8988T (cell line): ENCODE measurements around the gene VPS54.

Experiments used
- DNase-seq: peaks from one replicate; pipeline ENCODE4 v3.0.0; 2011

Gene VPS54

DNA sequence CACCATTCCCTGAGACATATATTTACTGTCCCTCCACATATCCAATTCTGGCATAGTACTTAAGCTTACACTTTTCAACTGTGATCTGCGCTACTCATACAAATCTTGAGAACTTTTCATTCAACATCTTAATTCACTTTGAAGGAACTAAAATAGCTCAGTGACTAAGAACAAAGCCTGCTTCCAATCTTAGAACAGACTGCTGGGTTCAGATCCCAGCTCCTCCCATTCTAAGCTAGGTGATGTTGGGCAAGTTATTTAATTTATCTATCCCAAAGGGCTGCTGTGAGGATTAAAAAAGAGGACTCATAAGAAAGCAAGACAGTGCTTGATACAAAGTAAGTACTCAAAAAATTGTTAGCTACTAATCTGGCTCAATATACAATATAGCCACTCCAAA lies 119.6 kb downstream of the VPS54 start:
- no peak for DNase-seq

GRCh38 chr2:63898839-63899238 lies 120.4 kb downstream of the VPS54 start:
- DNase-seq = no peak

GRCh38 chr2:63894167-63894566 lies 125.1 kb downstream of the VPS54 start:
- no peak for DNase-seq

- DNase-seq = no peak
Measured at GRCh38 chr2:63893163-63893562, 126.1 kb downstream of the VPS54 start.

DNA sequence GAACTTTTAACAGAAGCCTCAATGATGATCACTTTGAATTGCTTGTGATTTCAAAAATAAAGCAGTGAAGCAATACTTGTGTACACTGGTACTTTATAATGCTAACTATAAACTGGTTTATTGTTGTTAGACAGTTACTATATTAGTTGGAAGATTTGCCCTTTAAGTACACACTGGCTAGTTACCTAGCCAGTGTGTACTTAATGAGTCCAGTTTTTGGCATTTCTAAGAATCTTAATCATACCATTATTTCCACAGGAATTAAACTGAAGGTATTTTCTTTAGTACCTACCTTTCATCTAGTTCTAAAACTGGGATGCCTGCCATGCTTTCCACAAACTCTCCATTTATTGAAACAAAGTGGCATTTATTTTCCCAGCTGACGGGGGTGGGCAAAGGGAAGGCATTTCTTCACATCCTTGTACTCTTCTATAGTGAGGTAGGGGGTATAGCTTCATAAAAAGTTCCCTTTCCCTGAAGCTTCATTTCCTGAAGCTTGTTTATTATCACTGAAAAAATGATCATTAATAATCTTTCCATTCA lies 127.7 kb downstream of the VPS54 start:
- DNase-seq = no peak

DNA sequence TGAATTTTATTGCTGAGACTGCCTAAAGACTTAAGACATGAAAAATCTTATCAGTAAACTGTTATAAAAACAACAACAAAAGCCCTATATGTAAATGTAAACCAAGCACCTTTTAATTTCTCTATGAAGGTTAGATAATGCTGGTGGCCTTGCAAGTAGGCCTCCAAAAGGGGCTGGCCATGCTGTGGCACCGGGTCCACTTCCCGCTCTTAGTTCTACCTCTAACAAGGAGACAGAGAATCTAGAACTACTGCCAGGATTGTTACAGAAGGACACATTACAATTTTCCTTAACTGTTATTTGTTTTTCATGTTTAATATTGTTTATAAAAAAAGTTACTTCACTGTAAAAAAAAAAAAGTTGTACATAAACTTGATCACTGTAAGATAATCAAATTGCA lies 128.6 kb downstream of the VPS54 start:
- no peak for DNase-seq

DNA sequence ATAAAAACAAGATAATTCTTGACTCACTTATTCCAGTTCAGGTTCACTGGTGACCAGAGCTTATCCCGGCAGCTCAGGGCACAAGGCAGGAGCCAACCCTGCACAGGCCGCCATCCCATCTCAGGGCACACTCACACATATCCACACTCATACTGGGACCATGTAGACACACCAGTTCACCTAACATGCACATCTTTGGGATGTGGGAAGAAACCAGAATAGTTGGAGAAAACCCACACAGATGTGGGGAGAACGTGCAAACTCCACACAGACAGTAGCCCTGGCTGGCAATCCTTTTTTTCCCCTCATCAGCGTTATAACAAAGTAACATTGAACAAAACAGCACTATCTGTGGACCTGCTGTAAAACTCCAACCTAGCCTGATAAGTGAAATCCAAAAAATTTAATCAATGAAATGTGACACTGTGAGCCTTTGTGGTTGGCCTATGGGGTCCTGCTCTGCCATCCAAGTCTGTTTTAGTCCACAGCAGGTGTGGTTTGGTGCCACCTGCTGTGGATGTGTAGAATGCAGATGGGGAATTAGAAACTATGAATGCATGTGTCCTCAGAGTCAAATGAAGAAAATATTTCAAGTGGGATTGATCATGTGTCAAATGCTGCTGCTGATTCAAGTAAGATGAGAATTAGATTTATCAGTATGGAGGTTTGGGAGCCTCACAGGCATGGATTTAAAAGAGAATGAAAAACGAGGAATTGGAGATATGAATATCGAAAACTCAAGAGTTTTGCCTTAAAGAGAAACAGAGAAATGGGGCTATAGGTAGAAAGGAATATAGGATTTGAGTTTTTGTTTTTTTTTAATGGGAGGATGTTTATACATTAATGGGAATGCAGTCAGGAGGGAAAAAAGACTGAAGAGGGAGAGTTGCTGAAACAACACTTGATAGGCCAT lies 130.5 kb downstream of the VPS54 start:
- peak; percentile 24 for DNase-seq

DNA sequence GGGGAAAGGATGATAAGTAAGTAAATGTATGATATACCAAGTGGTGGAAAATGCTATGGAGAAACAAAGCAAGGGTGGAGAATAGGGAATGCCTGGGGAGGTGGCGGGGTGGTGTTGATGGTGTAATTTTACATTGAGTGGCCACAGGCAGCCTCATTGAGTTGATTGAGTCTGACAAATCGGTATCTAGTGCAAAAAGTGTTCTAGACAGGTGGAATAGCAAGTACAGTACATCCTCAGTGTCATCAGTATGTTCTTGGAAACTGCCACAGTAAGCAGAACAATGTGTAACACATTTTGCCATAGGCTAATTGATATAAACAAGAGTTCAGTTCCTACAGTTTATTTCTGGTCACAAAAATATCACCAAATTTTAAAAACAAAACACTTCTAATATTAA lies 131.2 kb downstream of the VPS54 start:
- no peak for DNase-seq

DNA sequence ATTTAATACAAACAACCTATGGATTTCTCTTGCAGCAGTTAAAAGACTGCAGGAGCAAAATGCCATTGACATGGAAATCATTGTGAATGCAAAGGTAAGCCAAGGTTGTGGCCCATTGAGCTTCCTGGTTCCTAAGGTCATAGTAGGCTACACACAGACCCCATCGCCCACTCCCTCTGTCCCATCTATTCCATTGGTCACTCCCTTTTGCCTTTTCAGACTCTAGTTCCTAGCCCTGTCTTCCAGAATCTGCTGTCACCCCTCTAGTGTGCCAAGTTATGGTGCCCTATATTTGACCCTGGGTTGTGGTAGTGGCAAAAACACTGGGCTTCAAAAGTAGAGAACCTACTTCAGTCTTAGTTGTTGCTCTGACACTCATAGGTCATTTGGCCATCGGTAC lies 132.8 kb downstream of the VPS54 start:
- DNase-seq = no peak

GRCh38 chr2:63882395-63883105 lies 136.7 kb downstream of the VPS54 start:
- DNase-seq = no peak

DNA sequence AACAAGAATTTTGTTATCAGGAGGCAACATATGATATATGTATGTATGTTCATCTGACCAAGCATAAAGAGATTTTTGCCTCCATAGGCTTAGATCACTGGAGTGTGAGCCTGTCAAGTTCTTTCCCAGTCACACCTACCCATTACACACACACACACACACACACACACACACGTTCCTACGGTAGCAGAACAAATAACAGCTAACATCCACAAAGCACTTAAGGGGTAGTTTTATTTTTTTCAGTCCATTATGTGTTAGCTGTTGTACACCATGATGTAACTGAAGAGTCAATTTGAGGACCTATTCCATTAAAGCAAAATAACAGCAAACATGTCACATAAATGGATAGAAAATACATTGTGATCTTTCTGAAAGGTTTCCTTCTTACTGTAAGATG lies 138.0 kb downstream of the VPS54 start:
- DNase-seq = no peak

GRCh38 chr2:63880625-63881024 lies 138.6 kb downstream of the VPS54 start:
- DNase-seq = no peak

GRCh38 chr2:63879876-63880433 lies 139.3 kb downstream of the VPS54 start:
- DNase-seq = no peak

DNA sequence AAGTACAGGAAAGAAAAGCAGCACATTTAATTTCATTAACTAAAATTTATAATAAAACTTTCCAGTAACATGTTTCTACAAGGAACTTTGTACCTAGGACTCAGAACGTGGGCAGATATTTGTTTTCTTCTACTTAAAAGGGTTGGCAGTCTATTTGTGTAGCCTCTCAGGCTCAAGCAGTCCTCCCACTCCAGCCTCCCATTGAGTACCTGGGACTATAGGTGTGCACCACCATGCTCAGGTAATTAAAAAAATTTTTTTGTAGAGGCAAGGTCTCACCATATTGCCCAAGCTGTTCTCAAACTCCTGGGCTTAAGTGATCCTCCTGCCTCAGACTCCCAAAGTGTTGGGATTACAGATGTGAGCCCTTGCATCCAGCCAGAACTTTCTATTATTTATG lies 140.7 kb downstream of the VPS54 start:
- DNase-seq = no peak

- DNase-seq = no peak
Measured at GRCh38 chr2:63876311-63876710, 142.9 kb downstream of the VPS54 start.

- no peak for DNase-seq
Measured at GRCh38 chr2:63875559-63876245, 143.5 kb downstream of the VPS54 start.

DNA sequence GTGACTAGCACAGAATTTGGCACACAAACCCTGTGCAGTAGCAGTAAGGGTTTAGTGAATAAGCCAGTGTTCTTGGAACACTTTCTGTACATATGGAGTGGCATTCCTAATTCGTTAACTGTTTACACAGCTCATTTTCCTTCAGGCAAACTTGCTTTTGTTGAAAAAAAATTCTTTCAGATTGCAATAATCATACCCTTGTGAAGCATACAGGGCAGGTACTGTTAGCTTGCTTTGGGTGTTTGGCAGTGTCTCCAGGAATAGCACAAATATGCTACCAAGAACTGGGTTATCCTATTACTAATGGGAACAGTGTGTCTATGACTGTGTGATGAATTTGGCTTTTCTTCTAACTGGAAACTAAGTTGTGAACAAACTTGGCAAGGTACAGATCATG lies 144.1 kb downstream of the VPS54 start:
- no peak for DNase-seq

DNA sequence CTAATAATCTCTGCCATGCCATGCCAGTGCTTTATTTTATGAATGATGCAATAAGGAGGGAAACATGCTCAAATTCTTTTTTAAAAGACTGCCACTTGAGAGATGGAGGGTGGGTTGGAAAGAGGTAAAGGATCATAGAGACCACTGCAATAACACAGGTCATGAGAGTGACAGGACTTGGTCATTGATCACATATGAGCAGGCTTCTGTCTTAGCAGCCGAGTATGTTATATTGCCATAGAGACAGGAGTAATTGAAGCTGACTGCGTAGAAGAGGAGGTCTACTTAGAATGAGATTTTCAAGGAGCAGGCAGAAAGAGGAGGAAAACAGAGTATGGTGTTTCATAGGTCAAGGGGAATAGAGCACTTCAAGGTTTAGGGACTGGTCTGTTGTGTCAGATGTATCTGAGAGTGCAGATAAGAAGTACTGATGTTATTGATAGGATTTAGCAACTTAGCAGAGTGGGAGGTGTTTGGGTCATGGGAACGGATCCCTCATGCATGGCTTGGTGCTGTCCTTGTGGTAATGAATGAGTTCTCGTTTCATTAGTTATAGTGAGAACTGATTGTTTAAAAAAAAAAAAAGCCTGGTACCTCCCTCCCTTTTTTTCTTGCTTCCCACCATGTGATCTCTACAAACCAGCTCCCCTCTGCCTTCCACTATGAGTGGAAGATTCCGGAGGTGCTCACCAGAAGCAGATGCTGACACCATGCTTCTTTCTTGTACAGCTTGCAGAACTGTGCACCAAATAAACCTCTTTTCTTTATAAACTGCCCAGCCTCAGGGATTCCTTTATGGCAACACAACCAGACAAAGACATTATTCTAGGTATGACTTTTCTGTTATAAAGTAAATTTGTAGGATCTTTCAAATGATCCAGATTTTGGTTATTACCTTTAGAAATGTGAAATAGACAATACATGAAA lies 144.8 kb downstream of the VPS54 start:
- DNase-seq = no peak

DNA sequence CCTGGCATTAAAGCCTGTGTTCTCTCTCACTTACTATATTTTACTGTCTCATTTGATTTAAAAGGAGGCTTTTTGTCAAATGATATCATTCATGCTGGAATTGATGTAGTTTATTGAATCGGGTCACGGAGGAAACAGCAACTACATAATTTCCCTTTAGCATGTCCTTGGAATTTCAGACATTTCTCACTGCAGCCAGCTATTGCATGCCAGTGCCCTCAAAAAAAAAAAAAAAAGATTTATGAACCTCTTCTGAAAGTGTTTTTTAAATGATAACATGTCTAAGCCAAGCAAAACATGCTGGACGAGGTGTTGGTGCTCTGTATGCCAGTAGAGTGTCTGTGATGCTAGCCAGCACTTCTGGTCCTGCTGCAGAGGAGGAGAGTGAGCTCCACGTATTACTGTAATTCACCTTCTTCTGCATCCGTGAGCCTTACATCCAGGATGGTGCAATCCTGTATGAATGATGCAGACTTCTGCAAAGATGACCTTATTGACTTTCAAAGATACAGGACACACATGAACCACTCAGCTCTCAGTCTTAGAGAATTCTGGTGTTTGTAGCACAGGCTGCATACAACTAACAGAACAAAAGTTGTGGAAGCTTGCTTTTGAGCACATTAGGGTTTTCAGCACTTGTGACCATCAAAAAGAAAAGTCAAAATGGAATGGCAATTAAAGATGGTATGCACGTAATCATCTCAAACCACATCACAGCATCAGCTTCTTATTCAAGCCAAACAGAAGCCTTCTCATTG lies 146.5 kb downstream of the VPS54 start:
- no peak for DNase-seq

- no peak for DNase-seq
Measured at GRCh38 chr2:63871864-63872263, 147.4 kb downstream of the VPS54 start.

DNA sequence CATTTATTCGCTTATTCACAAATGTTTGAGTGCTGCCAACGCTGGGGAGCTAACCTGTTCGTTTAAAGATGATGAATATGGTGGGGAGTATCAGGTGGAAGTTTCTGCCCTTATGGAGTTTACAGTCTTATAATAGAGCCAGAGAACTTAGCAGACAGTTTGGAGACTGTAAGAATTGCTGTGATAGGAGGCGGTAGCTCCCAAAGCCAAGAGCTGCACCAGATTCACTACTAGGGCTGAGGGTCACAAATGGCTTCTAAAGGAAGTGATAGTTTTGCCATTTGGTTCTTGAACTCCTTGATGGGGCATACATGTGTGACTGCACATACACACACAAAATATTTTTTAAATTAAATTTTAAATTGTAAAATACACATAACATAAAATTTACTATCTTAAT lies 148.5 kb downstream of the VPS54 start:
- no peak for DNase-seq
